ENCODE measurements around the gene TMEM198.

Gene TMEM198

GRCh38 chr2:219544567-219544966, 739 bp downstream of the TMEM198 start:
- Histone ChIP-seq H3K4me3 (ENCODE audit: low read length) (peak overlapping the region; percentile 90), H3K79me2 (ENCODE audit: control insufficient read depth, low read length) (peaks cover 8% of the 10 kb centered on the region), H3K36me3 (ENCODE audit: control insufficient read depth, low read length) (peaks cover 18% of the 10 kb centered on the region), H3K9me3 (ENCODE audit: control insufficient read depth, insufficient read depth, low read length) (no peaks in the 10 kb centered on the region), H3K9me2 (replicated peaks; ENCODE audit: control insufficient read depth, low read length) (no peaks in the 10 kb centered on the region), H3K27ac (ENCODE audit: low read depth, low read length) (no peak overlapping the region), H3K4me1 (ENCODE audit: control insufficient read depth, low read length) (peaks cover 22% of the 10 kb centered on the region), H4K20me1 (ENCODE audit: control insufficient read depth, insufficient read depth, low read depth, low read length) (peaks cover 6% of the 10 kb centered on the region), H3K27me3 (ENCODE audit: control insufficient read depth, low read length) (peaks cover 15% of the 10 kb centered on the region; the same call in 1 of the 2 replicates), H3F3A (ENCODE audit: control insufficient read depth, insufficient read depth) (no peaks in the 10 kb centered on the region), H3K4me2 (ENCODE audit: low read length) (peak overlapping the region; percentile 74)
- no peak for TF ChIP-seq CTCF (IDR thresholded peaks at IDR 0.05; ENCODE audit: low read depth, low read length, poor library complexity, severe bottlenecking)
- no peak for TF ChIP-seq EZH2phosphoT487 (IDR thresholded peaks at IDR 0.05; ENCODE audit: borderline replicate concordance, low read length)

GRCh38 chr2:219545295-219545942, 1.6 kb downstream of the TMEM198 start:
- Histone ChIP-seq H3K36me3 (ENCODE audit: control insufficient read depth, low read length) (peaks cover 9% of the 10 kb centered on the region), H4K20me1 (ENCODE audit: control insufficient read depth, insufficient read depth, low read depth, low read length) (peaks cover 6% of the 10 kb centered on the region), H3K9me2 (replicated peaks; ENCODE audit: control insufficient read depth, low read length) (no peaks in the 10 kb centered on the region), H3F3A (ENCODE audit: control insufficient read depth, insufficient read depth) (no peaks in the 10 kb centered on the region), H3K4me3 (ENCODE audit: low read length) (no peak overlapping the region), H3K27me3 (ENCODE audit: control insufficient read depth, low read length) (peaks cover 15% of the 10 kb centered on the region; the same call in 1 of the 2 replicates), H3K4me2 (ENCODE audit: low read length) (no peak overlapping the region), H3K9me3 (ENCODE audit: control insufficient read depth, insufficient read depth, low read length) (no peaks in the 10 kb centered on the region), H3K27ac (ENCODE audit: low read depth, low read length) (no peak overlapping the region), H3K4me1 (ENCODE audit: control insufficient read depth, low read length) (peaks cover 22% of the 10 kb centered on the region), H3K79me2 (ENCODE audit: control insufficient read depth, low read length) (peaks cover 8% of the 10 kb centered on the region)
- TF ChIP-seq EZH2phosphoT487 (IDR thresholded peaks at IDR 0.05; ENCODE audit: borderline replicate concordance, low read length) (no peak), CTCF (IDR thresholded peaks at IDR 0.05; ENCODE audit: low read depth, low read length, poor library complexity, severe bottlenecking) (no peak)

GRCh38 chr2:219545943-219546352, 2.1 kb downstream of the TMEM198 start:
- no peak overlapping the region for H3K27ac ChIP-seq (ENCODE audit: low read depth, low read length)
- H3K4me2 ChIP-seq (ENCODE audit: low read length), result no peak overlapping the region
- H3F3A ChIP-seq (ENCODE audit: control insufficient read depth, insufficient read depth), result no peaks in the 10 kb centered on the region
- peaks cover 8% of the 10 kb centered on the region for H3K79me2 ChIP-seq (ENCODE audit: control insufficient read depth, low read length)
- TF ChIP-seq CTCF (IDR thresholded peaks at IDR 0.05; ENCODE audit: low read depth, low read length, poor library complexity, severe bottlenecking) (no peak), EZH2phosphoT487 (IDR thresholded peaks at IDR 0.05; ENCODE audit: borderline replicate concordance, low read length) (no peak)
- H3K36me3 ChIP-seq (ENCODE audit: control insufficient read depth, low read length), result peaks cover 6% of the 10 kb centered on the region
- peaks cover 15% of the 10 kb centered on the region; the same call in 1 of the 2 replicates for H3K27me3 ChIP-seq (ENCODE audit: control insufficient read depth, low read length)
- H3K4me3 ChIP-seq (ENCODE audit: low read length), result no peak overlapping the region
- H3K4me1 ChIP-seq (ENCODE audit: control insufficient read depth, low read length), result peaks cover 22% of the 10 kb centered on the region
- H3K9me3 ChIP-seq (ENCODE audit: control insufficient read depth, insufficient read depth, low read length), result no peaks in the 10 kb centered on the region
- H3K9me2 ChIP-seq (replicated peaks; ENCODE audit: control insufficient read depth, low read length), result no peaks in the 10 kb centered on the region
- H4K20me1 ChIP-seq (ENCODE audit: control insufficient read depth, insufficient read depth, low read depth, low read length), result peaks cover 4% of the 10 kb centered on the region

All from DOHH2 (cell line).